DMS153 treated with DMSO at 0.1 percent for 48 hours (cell line): ENCODE measurements around the gene BRWD1.

Experiments used
- DNase-seq: peaks from one replicate; lab custom pipeline; 2025; ENCODE audit not compliant: unreplicated experiment; lab: John Stamatoyannopoulos, UW

Gene BRWD1

DNA sequence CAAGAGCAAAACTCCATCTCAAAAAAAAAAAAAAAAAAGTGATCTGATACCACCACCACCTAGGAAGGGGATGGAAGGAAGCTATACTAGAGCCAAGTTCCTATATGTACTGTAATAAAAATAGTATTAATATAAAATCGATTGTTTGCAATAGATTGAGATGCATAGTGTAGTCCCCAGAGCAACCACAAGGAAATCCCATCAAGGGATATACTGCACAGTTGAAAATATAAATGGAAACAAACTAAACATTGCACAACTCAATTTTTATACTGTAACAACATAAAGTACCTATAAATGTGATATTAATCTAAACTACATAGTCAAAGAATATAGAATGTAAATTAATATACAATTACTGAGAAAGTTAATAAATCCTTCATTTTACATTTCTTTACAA, 109.3 kb downstream of the BRWD1 start:
- no peak for DNase-seq

DNA sequence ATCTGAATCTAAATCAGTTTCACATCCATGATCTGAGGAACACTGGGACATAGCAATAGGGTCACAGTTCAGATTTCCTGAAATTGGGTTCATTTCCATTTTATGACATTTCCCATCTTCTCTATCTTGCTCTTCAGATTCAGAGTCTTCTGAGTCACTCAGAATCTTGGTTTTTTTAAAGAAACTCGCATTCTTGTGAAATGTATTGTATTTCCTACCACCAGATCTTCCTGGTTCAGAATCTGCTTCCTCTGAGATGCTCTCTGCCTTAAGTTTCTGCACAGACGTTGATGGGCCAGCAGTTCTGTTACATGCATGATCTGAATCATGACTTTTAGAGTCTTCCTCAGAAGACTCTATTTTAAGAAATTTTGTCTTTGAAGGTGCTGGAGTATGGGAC, 114.6 kb downstream of the BRWD1 start:
- DNase-seq = no peak

DNA sequence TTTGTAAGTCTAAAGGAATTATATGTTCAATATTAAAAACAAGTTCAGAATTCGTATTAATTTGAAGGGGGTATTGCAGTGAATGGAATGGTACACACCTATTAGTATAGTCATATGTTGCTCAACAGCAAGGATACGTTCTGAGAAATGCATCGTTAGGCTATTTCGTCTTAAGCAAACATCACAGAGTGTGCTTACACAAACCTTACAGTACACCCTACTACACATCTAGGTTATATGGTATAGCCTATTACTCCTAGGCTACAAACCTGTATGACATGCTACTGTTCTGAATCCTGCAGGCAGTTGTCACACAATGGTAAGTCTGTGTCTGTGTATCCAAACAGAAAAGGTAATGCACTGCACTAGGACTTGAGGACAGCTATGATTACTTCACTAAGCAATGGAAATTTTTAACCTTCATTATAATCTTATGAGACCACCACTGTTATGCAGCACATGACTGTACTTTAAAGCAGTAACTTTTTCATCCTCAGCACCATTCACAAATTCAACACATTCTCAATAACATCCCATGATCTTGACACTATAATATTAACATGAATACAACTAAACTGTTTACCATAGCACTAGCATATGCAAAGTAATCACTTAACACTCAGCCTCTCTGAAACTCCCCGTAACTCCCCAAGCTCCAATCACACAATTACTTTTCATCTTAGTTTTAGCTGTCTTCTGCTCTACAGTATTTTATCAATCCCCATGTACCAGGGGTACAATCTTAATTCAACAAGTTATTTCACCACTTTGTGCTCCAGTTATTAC, 115.8 kb downstream of the BRWD1 start:
- no peak for DNase-seq

DNA sequence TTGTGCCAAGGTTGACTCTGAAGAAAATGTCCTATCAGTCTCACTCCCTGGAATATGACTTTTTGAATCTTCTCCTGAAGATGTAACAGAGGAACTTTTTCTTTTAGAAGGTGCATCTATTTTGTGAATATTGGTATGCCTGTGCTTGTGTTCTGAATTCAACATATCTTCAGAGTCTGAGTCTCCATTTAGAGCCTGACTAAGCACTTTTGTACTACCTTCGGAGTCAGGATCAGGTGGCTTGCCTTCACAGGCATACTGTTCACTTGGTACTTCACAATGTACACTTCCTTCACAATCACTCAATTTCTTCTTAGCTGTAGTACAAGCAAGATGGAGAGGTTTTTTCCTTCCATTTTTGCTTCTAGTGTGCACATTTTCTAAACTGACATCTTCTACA, 116.6 kb downstream of the BRWD1 start:
- DNase-seq = no peak

DNA sequence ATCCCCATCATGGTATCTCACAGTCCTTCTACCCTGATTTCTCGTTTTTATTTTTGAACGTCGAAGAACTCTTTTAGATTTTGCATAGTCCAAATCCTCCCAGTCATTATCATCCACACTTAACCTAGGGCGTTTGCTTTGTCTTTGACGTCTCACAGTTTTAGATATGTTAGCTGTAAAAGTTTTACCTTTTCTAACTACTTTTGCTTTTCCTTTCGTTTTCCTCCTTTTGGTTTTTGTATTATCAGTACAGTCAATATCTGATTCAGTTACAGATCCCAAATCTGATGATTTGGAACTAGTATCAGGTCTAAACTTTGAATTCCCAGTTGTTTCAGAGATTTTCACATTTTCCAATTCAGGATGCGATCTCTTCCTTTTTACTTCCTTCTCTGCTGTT, 117.1 kb downstream of the BRWD1 start:
- DNase-seq = no peak

DNA sequence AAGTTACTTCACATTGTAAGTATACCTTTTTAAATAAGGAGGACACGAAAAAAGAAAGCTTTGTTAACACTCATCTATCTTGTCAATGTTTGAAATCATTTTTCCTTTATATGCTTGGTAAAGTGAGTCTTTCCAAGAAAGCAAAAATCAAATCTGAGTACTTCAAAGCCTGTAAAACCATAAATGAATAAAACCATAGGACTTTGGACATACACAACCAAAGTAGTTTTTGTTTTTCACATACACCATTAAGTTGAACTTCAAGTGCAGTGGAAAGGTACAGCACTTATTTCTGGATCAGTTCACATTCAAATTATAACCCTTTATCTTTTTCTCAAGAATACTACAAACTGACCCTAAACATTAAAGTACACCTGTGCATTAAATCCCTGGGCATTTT, 120.1 kb downstream of the BRWD1 start:
- DNase-seq = no peak

DNA sequence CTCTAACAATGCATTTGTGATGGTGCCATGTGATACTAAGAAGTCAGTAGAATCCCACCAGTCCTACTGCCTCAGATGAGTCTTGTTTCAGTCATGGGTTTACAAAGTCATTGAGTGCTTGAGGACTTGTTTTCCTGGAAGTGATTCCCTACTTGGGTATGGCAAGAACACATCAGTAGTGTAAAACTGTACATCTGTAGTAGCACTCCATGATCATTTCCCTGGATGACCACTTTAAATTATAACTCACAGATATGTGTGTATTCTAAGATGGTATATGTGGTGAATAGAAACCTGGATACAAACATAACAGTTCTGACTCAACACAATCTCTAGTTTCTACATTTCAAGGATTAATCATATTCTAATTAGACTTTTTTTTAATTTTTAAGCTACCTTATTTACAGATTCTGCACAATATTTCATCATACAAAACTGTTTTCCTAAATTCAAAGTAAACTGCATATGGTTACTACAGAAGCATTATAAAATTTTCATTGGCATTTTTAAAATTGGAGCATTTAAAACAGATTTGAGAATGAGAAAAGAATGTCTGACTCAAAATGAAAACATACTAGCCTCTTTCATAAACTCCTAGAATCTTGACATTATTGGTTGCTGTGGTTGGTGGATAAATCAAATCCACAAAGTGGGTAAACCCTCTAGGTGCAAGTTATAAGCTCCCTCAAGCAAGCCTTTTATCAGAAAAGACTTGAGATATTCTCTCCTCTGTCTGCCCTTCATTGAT, 123.4 kb downstream of the BRWD1 start:
- DNase-seq = no peak

DNA sequence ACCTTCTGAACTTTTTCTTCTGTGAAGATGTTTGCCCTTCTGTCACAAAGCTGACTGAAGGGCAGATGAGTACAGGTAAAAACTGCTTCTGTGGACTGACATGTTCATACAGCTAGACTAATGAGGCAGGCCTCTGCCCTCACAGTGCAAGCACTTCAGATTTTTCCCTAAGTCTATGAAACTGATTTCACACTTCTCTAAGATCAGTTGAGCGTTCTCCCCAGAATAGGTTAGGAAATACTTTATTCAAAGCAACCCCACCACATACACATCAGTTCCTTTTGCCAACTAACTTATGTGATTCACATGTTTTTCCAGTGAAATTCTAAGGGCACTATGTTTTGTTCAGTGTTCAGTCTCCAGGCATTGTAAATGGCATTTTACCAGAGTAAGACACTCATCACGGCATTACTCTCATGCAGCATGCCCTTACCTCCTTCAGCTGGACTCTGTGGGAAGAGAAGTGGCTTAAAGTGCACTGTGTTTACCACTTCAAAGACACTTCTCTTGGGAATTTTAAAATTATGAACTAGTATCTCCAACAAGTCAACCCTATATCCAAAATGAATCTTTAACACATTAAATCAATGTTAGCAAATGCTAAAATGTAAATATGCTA, 124.8 kb downstream of the BRWD1 start:
- no peak for DNase-seq

DNA sequence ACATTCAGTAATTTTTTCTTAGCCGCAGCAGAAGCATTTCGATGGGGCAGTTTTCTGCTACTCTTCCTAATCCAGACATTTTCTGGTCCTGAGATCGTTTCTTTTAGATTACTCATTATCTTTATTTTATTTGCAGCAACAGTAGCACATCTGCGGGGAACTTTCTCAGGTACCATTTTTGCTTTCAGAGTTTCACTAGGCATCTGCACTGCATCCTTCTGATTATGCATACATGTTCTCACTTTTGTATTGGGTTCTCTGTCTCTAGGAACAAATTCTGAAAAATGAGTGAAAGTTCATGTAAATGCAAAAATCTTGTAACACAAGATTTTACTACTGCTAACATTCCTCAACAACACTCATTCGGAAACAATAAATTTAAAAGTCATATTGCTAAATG, 126.3 kb downstream of the BRWD1 start:
- no peak for DNase-seq

DNA sequence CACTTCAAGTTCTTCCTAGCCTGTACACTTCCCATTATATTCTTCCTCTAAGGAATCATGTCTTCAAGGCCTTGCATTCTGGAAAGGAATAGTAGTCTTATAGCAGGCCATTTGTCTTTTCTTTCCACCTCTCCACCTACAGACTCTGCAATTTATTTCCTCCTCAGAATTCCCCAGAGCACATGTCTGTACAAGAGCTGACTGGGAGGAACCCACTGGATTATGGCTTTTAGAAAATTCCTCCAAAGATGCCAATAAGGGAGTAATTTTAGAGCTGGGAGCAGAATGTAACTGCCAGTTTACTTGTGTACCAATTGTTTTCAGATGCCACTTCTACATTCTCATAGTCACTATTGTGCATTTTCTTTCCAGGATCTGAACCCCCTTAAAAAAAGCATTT, 126.8 kb downstream of the BRWD1 start:
- no peak for DNase-seq

DNA sequence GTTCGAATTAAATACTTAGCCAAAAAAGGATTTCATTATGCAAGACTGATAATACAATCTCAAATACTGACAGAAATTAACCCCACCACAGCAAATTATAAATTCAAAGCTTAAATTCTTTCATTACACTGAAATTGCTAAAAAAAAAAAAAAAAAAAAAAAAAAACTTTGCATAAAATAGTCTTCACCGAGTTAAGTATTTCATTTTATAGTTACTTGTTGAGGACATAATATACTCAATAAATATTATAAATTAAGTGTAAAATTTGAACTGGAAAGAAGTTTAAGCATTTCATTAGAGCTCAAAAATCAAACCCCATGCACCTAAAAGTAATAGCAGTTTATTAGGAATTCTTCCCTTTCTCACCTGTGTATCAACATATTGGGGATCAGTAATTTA, 128.3 kb downstream of the BRWD1 start:
- no peak for DNase-seq

DNA sequence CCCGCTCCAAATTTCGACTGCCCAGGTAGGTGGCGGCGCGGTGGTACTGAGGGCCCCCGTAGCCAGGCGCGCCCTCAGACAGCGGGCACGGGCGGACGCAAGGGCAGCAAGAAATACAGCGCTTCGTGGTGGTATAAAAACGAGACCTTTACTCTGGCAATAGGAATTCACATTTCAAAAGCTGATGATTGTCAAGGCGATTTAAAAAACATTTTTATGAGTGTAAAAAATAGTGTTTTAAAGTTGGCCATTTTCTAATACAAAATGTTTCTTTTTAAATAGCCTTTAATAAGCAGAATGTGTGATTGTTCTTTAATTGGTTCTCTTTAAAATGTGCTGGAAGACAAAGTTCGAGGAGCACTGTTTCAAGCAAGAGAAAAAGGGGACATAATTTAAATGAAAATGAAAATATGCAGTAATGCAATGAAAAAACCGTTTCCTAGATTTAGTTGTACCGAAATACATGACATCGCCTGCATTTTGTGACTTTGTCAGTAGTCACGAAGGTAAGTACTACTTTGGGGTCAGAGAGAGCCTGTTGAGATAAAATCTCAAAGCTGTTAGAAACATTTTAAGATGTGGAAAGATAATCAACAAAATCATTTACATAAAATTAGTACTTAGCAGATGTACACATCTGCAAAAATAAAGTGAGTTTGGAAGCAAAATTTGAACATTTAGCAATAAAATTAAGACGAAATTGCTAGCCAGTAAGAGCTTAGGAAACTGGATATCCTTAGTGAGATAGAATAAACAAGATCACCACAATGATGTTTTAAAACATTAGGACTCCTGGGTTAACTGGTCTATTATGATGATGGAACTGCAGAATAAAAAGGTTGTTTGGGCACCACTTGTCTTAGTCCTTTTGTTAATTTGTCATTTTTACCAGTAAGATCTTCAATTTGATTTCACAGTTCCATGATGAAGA, 129.1 kb downstream of the BRWD1 start:
- peak; percentile 25 for DNase-seq

DNA sequence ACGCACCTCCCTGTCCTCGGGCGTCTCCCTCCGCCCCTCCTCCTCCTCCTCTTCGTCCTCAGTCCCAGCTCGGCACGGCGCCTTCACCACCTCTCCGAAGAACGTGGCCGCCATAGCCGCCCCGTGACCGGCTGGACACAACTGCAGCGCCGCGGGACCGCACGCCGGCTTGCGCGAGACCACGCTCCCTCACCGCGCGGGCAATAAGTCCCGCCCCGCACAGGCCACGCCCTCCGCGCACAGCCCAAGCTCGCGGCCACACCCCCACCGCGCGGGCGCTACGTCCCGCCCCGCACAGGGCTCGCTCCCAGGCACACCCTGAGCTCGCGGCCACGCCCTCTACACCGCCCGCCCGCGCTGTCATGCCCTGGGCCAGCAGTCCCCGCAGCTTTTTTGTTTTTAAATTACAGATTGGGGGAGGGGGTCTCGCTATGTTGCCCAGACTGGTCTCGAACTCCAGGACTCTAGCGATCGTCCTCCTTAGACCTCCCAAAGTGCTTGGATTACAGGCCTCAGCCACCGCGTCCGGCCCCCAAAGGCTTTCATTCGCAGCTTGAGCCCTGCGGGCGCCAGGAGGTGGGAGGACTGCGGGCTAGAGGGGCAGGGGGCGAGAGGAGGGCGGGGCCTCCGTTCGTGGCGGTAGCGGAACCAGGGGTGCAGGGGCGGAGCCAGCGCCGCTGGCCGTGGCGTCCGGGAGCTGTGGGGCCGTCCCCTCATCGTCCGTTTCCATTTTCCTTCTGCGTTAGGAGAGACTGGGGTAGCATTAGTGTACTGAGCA, 130.0 kb downstream of the BRWD1 start, which contains the start of gene PSMG1:
PSMG1 (minus strand) TSS at position 180 of the 778 bp plus-strand sequence; CDS start at position 114, 66 bp downstream.
- peak; percentile 92 for DNase-seq

DNA sequence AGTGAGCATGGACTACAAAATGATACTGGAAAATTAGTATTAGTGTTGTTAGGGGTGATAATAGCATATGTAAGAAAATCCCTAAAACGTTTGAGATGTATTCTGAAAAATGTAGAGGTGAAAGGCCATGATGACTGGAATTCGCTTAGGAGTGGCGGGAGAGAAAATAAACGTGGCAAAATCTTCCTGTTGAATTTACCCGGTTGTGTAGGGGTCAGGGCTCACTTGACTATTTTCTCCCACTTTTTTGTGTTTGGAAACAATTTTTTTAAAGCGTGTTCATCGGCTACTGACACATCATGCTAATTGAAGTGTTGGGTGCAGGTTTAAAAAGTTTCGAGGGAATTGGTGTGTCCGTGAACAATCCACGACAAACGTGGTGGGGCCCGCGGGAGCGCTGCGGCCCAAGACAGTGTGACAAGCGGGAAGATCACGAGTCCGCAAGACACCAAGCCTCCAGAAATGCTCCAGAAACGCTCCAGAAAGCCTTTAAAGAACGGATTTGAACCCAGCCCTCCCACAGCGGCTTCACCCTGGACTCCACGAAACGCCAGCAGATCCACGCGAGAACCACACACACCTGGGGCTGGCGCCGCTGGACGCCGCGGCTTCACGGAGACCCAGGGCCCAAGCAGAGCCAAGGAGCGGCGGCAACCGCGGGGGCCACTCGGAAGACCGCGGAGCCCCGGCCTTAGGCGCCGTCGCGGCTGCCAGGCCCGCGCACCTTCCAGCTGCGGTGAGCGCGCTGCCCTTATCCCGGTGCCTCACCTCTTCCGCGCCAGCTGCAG, 130.8 kb downstream of the BRWD1 start:
- no peak for DNase-seq

DNA sequence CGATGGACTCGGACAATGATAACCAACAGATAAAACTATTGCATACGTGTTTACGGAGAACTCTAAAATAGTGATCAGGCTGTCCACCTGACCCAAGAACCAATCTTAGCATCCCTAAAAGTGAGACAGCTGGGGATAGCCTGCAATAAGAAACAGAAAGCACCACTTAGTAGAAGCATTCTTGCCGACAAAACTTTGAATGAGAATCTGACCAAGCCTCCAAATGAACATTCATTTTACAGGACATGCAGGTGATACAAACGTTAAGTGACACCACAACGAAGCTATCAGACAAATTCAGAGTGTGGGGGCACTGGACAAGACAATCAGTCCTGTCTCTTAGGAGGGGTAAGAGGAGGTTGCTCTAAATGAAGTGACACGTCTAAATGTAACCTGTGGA, 131.4 kb downstream of the BRWD1 start:
- DNase-seq = no peak

DNA sequence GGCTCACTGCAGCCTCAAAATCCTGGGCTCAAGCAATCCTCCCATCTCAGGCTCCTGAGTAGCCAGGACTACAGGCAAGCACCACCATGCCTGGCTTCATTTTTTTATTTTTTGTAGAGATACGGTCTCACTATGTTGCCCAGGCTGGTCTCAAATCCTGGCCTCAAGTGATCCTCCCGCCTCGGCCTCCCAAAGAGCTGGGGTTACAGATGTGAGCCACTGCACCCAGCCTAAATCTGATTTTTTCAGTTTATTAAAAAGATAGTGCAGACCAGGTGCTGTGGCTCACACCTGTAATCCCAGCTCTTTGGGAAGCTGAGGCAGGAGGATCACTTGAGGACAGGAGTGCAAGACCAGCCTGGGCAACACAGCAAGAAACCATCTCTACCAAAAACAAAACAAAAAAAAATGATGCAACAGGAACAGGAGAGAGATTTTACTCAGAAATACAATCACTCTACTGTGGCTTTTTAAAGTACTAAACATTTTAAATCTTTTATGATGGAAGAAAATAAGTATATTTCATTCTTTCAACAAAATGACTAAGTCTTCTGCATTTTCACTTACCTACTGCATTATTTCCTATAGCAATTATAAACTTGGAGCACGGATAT, 132.1 kb downstream of the BRWD1 start:
- DNase-seq = no peak

DNA sequence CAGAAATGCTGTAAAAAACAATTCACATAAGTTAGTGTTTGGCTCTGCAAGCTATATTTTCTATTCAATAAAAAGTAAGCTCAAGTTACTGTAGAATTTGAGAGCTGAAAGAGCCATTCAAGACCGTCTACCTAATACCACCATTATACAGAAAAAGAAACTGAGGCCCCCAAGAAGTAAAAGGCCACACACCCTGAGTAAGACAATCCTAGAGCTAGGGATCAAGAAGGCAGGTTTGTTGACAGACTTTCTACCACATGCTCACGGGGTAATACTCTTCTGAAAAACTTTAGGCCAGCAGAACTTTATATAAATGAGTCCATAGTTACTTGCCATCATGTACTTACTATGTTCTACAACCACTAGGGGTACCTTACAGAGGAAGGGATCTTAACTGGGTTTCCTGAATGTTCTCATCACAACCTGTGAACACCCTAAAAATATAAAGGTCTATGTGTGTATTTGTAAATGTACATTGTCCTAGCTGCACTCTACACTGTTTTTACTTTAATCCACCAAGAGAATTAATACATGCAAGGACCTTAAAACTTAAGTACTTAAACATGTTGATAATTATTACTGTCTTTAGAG, 132.9 kb downstream of the BRWD1 start:
- DNase-seq = no peak

DNA sequence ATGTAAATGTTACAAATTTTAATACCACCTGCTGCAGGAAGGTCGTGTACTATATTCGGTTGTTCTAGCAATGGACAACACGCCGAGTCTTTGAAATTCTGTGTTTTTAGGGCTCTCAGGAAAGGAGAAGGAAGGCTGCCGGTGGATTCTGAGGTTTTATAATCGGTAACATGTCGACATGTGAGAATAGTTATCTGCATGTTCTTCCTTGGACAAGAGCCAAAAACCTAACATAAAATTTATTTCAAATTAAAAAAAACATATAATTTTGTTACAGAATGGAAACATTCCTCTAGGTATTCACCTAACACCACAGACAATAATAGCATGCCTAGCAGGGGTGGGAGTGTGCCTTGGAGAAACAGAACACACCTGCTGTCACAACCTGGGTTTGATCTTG, 135.0 kb downstream of the BRWD1 start:
- DNase-seq = no peak

DNA sequence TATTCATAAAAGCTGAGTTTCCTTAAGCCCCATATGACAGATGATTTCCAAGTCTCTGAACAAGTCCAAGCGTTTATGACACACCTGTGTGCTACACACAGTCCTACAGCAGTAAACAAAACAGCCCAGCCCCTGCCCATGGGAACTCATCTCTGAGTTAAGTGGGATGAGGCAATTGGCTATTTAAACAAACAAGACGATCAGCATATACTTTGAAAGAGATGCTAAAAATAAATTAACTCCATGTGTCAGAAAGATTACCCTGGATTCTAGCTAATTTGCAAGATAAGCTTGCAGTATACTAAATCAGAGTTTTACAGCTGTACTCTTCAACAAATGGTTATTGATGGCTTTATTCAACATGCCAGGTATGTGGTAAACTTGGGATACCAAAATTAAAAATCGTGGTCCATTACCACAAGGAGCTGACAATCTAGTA, 137.1 kb downstream of the BRWD1 start:
- DNase-seq = no peak
